GM21423 (cell line): Measurements from ENCODE around the gene MAP2K2.

Experiments
- ATAC-seq: cut with Tn5 transposase; IDR thresholded peaks from one replicate; pipeline ENCODE4 v1.9.1; 2021; ENCODE audit warnings: mild to moderate bottlenecking, moderate library complexity; ENCODE audit not compliant: unreplicated experiment

MAP2K2 gene

GRCh38 chr19:4062419-4063368 lies 61.2 kb downstream of the MAP2K2 start:
- no peak for ATAC-seq

GRCh38 chr19:4061683-4062418 lies 62.1 kb downstream of the MAP2K2 start:
- no peak for ATAC-seq

- ATAC-seq: no peak
Measured at GRCh38 chr19:4061178-4061682, 62.7 kb downstream of the MAP2K2 start.

GRCh38 chr19:4060621-4061177 lies 63.2 kb downstream of the MAP2K2 start:
- no peak for ATAC-seq

GRCh38 chr19:4059891-4060620 lies 63.9 kb downstream of the MAP2K2 start:
- ATAC-seq: no peak

DNA sequence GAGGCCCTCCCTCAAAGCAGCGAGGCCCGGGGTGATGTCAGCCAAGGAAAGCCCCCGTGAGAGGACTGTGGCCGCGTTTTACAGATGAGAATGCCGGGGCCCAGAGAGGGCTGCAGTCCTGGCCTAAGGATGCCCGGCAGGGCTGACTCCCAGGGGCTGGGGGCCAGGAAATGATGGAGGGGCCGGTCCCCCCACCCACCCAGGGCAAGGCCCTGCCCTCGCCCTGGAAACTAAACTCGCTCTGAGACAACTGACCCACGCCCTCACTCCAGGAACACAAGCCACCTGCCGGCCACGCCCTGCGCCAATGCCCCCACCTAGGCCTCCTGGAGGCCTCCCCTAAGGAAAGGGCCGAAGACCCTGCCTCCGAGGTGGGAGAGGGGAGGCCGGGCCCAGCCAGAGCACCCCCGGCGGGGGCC lies 64.5 kb downstream of the MAP2K2 start:
- no peak for ATAC-seq

- ATAC-seq: no peak
Measured at GRCh38 chr19:4058693-4059452, 65.0 kb downstream of the MAP2K2 start.

GRCh38 chr19:4057931-4058692 lies 65.8 kb downstream of the MAP2K2 start:
- no peak for ATAC-seq

- no peak for ATAC-seq
Measured at GRCh38 chr19:4055209-4055552, 68.7 kb downstream of the MAP2K2 start.

DNA sequence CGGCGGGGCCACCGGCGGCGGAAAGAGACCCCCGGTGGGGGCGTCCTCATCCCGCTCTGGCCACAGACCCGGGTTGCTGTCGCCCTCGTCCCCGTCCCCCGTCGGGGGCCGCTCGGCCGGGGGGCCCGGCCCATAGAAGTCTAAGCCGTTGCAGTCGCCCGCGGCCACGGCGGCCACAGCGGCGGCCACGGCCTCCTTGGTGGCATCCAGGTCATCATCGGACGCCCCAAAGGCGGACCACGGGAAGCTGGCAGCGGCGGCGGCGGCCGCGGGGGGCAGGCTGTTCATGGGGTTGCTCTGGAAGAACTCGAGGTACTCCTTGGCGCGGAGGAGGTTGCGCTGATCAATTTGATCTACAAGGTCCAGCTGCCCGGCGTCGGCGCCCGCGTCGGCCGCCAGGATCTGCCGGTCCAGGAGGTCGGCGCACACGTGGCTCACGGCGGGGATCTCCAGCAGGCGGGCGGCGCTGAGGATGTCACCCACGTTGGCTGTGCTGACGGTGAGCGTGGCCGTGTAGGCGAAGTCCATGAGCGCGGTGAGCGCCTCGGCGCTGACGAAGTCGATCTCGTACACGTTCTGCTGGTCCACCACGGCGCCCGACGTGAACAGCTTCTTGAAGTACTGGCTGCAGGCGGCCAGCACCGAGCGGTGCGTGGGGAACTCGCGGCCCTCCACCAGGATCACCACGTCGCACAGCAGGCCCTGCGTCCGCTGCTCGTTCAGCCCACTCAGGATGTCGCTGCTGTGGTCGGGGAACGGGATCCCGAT lies 69.3 kb downstream of the MAP2K2 start:
- no peak for ATAC-seq

GRCh38 chr19:4053423-4054324 lies 70.2 kb downstream of the MAP2K2 start:
- no peak for ATAC-seq

DNA sequence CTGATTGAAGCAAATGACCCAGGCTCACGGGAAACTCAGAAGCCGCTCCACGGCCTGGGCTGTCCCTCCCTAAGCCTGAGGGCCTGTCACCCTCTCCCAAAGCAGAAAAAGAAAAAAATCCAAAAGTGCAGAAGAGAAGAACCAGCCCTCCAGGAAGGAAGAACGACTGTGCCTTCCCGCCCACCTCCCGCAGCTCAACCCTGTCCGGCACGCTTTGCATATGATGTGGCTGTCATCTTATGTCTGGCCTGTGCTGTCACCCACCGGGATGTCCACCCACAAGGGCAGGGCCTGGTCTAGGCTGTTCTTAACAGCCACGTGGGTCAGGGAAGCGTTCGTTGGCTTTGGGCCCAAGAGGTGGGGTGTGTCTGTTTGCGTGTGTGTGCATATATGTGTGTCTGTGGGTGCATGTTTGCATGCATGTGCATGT lies 70.9 kb downstream of the MAP2K2 start:
- ATAC-seq: no peak

DNA sequence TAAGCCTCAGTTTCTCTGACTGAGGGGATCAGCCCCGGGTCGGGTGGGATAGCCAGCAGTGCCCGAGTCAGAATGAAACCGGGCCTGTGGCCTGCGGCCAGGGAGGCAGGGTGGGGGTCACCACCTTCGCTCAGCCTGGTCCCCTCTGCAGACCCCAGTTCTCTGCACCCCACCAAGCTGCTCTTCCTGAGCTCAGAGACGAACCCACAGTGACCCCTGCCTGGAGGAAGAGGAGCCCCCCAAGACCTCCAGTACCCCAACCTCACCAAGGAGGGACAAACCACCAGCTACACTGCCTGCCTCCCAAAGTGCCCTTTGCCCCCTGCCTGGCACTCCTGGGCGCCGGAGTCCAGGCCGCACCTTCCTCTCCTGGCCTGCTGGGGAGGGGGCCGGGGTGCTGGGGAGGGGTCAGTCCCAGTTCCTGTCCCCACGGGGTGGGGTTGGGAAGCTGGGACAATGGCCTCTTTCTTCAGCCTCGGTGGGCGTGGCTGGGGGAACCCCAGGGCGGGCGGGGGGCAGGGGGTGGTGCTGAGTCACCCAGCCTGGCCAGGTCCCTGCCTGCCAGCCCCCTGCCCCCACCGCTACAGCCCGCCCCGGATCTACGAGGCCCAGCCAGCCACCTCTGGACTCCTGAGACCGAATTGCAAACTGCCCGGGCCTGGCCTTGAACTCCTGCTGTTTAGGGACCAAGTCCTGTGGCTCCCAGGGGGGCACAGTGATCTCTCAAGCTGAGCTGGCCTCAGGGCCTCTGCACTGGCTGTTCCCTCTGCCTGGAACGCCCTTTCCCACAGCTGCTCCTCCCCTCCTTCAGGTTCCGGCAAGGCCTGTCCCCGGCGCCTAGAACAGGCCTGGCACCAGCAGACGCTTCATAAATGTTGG lies 71.6 kb downstream of the MAP2K2 start:
- no peak for ATAC-seq

DNA sequence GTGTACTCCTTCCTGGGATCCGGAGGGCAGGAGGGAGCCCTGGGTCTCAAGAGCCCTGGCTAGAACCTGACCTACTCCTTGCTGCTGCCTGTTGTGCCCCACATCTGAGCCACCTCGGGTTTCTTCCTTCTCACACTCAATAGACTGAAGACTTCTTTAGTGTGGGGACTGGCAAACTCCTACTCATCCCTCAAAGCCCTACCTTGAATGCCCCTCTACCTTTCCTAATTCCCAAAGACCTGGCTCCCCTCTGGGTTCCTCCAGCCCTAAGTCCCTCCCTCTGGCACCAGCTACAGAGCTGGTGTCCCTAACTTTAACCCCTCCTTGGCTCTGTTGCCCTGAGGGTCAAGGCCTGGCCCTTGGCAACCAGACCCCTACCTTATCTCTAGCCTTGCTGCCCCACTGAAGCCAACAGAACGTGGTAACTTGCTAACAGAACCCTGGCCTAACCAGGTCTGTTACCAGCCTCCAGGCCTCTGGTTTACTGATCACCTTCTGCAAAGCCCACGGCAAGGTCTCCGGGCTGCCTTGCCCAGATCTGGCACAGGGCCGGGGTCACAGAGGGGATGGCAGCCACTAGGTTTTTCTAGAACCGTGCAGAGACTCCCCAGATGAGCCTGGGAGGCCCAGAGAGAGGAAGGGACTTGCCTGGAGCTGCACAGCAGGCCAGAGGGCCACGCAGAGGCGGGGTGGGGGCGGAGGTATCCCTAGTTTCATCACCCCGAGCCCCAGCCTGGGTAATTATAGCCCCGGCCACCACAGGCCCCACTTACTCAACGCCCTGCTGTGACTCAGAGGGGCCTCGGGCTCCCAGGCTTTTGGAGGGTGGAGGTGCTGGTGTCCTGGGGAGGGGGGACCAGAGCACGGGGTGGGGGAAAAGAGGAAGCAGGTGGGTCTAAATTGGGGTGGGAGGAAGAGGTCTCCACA lies 72.5 kb downstream of the MAP2K2 start:
- ATAC-seq: no peak

DNA sequence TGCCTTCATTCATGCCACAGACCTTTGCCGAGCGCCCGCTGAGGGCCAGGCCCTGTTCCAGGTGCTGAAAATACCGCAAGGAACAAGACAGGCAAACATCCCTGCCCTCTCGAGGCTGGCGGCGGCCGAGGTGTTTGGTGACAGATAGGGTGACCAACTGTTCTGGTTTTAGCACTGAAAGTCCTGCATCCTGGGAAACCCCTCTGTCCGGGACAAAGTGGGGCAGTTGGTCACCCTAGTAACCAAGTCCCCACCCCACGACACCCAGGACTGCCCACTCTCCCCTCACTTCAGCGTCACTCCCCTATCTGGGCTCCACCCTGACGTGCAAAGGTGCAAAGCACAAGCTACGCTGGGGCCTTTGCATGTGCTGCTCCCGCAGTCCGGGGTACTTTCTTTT lies 74.5 kb downstream of the MAP2K2 start:
- no peak for ATAC-seq
